Tibial artery (tissue), 4 donors: ENCODE measurements around the gene SARS1.

Experiments
- DNase-seq, 2 donors: peaks; one replicate each; pipeline ENCODE4 v3.0.0-alpha.2; 2019
- H3K27ac ChIP-seq, 2 donors: fragments of 200-600 bp; sonication (generic) in 1 of 2; 1 replicate in 1 of 2; 2 replicates in 1 of 2; pipeline ENCODE4 v1.5.1; 2018 to 2019; ENCODE audit warnings: mild to moderate bottlenecking in 1 of 2
- H3K27me3 ChIP-seq, 2 donors: fragments of 200-600 bp; sonication (generic) in 1 of 2; one replicate each; pipeline versions ENCODE4 v1.5.1 to v1.6.0; 2016 to 2019
- H3K36me3 ChIP-seq, 3 donors: fragments of 200-600 bp; sonication (generic) in 2 of 3; one replicate each; pipeline ENCODE4 v1.5.1; 2016 to 2019; ENCODE audit warnings: mild to moderate bottlenecking in 2 of 3
- H3K4me1 ChIP-seq, 4 donors: fragments of 200-600 bp; sonication (generic) in 2 of 4; 1 replicate in 3 of 4; 2 replicates in 1 of 4; pipeline ENCODE4 v1.5.1; 2016 to 2019
- H3K4me3 ChIP-seq, 2 donors: fragments of 200-600 bp; sonication (generic) in 1 of 2; 1 replicate in 1 of 2; 2 replicates in 1 of 2; pipeline ENCODE4 v1.5.1; 2018 to 2019; ENCODE audit warnings: mild to moderate bottlenecking in 2 of 2
- H3K9me3 ChIP-seq, 3 donors: fragments of 200-600 bp; sonication (generic) in 1 of 3; one replicate each; pipeline ENCODE4 v1.5.1; 2016 to 2019
- CTCF ChIP-seq, 2 experiments: fragments of 200-600 bp in 1 of 2; fragments of 450-650 bp in 1 of 2; IDR thresholded peaks; one replicate each; pipeline ENCODE4 v1.5.1; 2017 to 2019; ENCODE audit warnings: antibody characterized with exemption in 2 of 2, mild to moderate bottlenecking in 1 of 2, moderate library complexity in 1 of 2
- intact Hi-C: fragments of 100-400 bp; cut with DNase I; formaldehyde crosslinking; loops from one replicate; pipeline ENCODE4 v1.15.0; 2023; ENCODE audit warnings: low total_unique reads

SARS1 gene

DNA sequence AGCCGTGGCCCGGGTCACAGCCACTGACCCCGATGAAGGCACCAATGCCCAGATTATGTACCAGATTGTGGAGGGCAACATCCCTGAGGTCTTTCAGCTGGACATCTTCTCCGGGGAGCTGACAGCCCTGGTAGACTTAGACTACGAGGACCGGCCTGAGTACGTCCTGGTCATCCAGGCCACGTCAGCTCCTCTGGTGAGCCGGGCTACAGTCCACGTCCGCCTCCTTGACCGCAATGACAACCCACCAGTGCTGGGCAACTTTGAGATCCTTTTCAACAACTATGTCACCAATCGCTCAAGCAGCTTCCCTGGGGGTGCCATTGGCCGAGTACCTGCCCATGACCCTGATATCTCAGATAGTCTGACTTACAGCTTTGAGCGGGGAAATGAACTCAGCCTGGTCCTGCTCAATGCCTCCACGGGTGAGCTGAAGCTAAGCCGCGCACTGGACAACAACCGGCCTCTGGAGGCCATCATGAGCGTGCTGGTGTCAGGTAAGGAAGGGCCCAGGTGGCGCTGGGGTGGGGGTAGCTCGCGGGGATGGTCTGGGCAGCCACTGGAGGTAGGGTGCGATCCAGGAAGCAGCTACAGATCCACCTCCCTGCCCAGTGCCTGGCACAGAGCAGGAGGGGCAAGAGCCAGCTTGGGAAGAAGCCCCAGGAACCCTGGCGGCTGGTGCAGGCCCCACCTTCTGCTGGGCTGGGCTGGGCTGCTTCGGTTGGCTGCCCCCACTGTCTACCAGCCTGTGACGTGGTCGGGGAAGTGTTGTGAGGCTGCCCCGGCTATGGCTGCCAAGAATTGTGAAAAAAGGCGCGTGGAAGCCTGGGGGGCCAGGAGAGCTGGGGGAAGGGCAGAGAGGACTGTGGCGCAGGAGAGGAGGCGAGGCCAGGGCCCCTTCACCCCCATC lies 39.4 kb downstream of the SARS1 start:
- intact Hi-C loops = no loop called here
- H3K4me1 ChIP-seq = peaks cover 0 to 46% (median 33%) of the 10 kb centered on the region in 4 donors
- H3K36me3 ChIP-seq = no peaks in the 10 kb centered on the region
- H3K9me3 ChIP-seq = no peaks in the 10 kb centered on the region
- H3K4me3 ChIP-seq = peak overlapping the region; percentile 12 to 16
- H3K27me3 ChIP-seq = no peaks in the 10 kb centered on the region
- TF ChIP-seq CTCF (IDR thresholded peaks at IDR 0.05) = no peak
- peak overlapping the region; percentile 78 to 79 for H3K27ac ChIP-seq
- peak in 1 of 2 donors; percentile 89 for DNase-seq

DNA sequence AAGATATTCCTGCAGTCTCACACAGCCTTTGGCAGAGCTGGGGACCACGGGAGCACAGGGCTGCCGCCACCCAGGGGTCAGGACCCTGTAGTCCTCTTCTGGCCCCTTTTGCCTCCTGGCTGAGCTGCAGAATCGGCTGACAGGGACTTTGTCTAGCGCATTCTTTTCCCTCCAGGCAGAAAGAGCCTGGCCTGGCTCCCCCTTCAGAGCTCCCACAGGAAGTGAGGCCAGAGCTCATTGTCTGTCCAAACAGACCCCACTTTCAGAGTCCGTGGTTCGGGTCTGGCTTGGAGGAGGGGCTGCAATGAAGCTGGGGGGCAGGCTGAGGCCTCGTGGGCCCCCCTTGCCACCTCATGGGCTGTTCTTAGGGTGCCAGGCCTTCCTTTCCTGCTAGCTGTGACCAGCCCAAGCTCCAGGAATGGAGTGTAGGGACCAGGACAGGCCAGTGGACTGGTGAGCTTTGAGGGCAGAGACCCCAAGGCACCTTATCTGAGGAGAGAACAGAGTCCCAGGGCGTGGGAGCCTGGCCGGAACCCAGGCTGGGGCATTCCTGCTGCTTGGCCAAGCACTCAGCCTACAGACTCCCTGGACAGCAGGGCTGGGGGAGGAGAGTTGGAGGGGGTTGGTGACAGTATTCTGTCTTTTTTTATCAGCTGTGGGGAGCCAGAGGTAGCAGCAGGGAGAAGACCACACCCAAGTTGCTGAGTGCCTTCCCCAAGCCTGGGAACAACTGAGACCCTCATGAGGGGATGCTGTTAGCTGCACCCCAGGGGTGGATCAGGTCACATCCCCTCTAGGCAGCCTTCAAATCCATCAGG lies 40.3 kb downstream of the SARS1 start:
- H3K4me1 ChIP-seq = peaks cover 0 to 42% (median 30%) of the 10 kb centered on the region in 4 donors
- intact Hi-C loops = no loop called here
- peaks cover 0 to 8% (median 7%) of the 10 kb centered on the region in 3 donors for H3K36me3 ChIP-seq
- no peaks in the 10 kb centered on the region for H3K9me3 ChIP-seq
- TF ChIP-seq CTCF (IDR thresholded peaks at IDR 0.05) = no peak
- peak overlapping the region; percentile 78 to 79 for H3K27ac ChIP-seq
- peak overlapping the region; percentile 12 to 16 for H3K4me3 ChIP-seq
- no peaks in the 10 kb centered on the region for H3K27me3 ChIP-seq
- DNase-seq = no peak

DNA sequence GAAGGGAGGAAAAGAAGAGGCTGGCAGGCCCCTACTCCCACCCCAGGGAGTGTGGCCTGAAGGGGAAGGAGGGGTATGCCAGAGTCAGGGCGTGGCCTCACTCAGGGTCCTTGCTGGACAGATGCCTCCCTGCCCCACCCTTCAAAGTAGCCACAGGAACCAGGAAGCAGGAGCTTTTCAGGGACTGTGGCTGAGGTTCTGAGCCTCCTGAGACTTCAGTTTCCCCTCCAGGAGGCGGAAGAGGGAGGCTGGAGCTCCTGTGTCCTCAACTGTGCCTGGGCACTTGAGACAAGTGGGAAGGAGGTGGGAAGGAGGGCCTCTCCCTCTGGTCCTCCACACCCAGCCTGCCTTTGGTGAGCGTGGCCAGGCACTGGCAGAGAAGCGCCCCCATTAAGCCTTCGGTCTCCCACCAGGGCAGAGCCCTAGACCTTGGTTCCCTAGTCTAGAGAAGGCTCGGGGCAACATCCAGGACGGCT lies 40.9 kb downstream of the SARS1 start:
- TF ChIP-seq CTCF (IDR thresholded peaks at IDR 0.05) = no peak
- DNase-seq = no peak
- no peaks in the 10 kb centered on the region for H3K9me3 ChIP-seq
- H3K27me3 ChIP-seq = no peaks in the 10 kb centered on the region
- peak overlapping the region; percentile 78 to 79 for H3K27ac ChIP-seq
- intact Hi-C loops = no loop called here
- H3K36me3 ChIP-seq = peaks cover 0 to 13% (median 9%) of the 10 kb centered on the region in 3 donors
- no peak overlapping the region for H3K4me3 ChIP-seq
- H3K4me1 ChIP-seq = peaks cover 0 to 39% (median 27%) of the 10 kb centered on the region in 4 donors

- Histone ChIP-seq H3K27me3 (no peaks in the 10 kb centered on the region), H3K36me3 (peaks cover 0 to 13% (median 9%) of the 10 kb centered on the region in 3 donors), H3K4me1 (peaks cover 0 to 34% (median 24%) of the 10 kb centered on the region in 4 donors), H3K27ac (no peak overlapping the region), H3K9me3 (no peaks in the 10 kb centered on the region), H3K4me3 (no peak overlapping the region)
- DNase-seq = no peak
- intact Hi-C loops = no loop called here
- no peak for TF ChIP-seq CTCF (IDR thresholded peaks at IDR 0.05)
These were observed 41.5 kb downstream of the SARS1 start for GRCh38 chr1:109255097-109255651.

- H3K4me1 ChIP-seq = peaks cover 0 to 30% (median 22%) of the 10 kb centered on the region in 4 donors
- no peak overlapping the region for H3K4me3 ChIP-seq
- H3K27me3 ChIP-seq = no peaks in the 10 kb centered on the region
- H3K36me3 ChIP-seq = peaks cover 0 to 13% (median 9%) of the 10 kb centered on the region in 3 donors
- no peak for DNase-seq
- no peaks in the 10 kb centered on the region for H3K9me3 ChIP-seq
- TF ChIP-seq CTCF (IDR thresholded peaks at IDR 0.05) = no peak
- intact Hi-C loops = no loop called here
- no peak overlapping the region for H3K27ac ChIP-seq
These were observed 42.0 kb downstream of the SARS1 start for GRCh38 chr1:109255678-109256077.
